Fibroblast of lung (primary cell): ENCODE results near the gene RPL19. TPM values are rescaled to one million over a fixed set of nuclear protein-coding genes. Genes with fewer than 3 reads are reported as not detected.

Experiments used
- DNase-seq, 2 donors: peaks; one replicate each; pipeline versions ENCODE4 v3.0.0 to v3.0.0-alpha.2; 2010; ENCODE audit warnings: low read depth in 2 of 2
- H2AFZ ChIP-seq: 2 replicates; pipeline ENCODE4 v1.5.1; 2012; ENCODE audit warnings: low read length, control low read depth, inconsistent platforms
- H3K27ac ChIP-seq: 2 replicates; pipeline ENCODE4 v1.5.1; 2011; ENCODE audit warnings: low read length, control low read depth; ENCODE audit not compliant: insufficient read depth
- H3K27me3 ChIP-seq: 2 replicates; pipeline ENCODE4 v1.5.1; 2011; ENCODE audit warnings: mild to moderate bottlenecking, low read length; ENCODE audit not compliant: control insufficient read depth, insufficient read depth
- H3K36me3 ChIP-seq: 2 replicates; pipeline ENCODE4 v1.5.1; 2011; ENCODE audit warnings: low read length; ENCODE audit not compliant: control insufficient read depth, insufficient read depth
- H3K4me1 ChIP-seq: 2 replicates; pipeline ENCODE4 v1.5.1; 2011; ENCODE audit warnings: low read length; ENCODE audit not compliant: control insufficient read depth, insufficient read depth; ENCODE audit errors: extremely low read depth
- H3K4me2 ChIP-seq: 2 replicates; pipeline ENCODE4 v1.5.1; 2011; ENCODE audit warnings: low read length, control low read depth; ENCODE audit not compliant: insufficient read depth; ENCODE audit errors: extremely low read depth
- H3K4me3 ChIP-seq, 4 experiments: fragments of 200-600 bp in 1 of 4; sonication (generic) in 1 of 4; replicated peaks in 1 of 4; 2 replicates each; pipeline ENCODE4 v1.5.1; 2011 to 2016; ENCODE audit warnings: low read length in 4 of 4, low read depth in 3 of 4, mild to moderate bottlenecking in 3 of 4, control low read depth in 2 of 4, inconsistent platforms in 1 of 4, mixed read lengths in 1 of 4; ENCODE audit not compliant: insufficient read depth in 1 of 4; ENCODE audit errors: control extremely low read depth in 1 of 4
- H3K79me2 ChIP-seq: 2 replicates; pipeline ENCODE4 v1.5.1; 2012; ENCODE audit warnings: mild to moderate bottlenecking, low read length, inconsistent platforms; ENCODE audit not compliant: control insufficient read depth, insufficient read depth
- H3K9ac ChIP-seq: 2 replicates; pipeline ENCODE4 v1.5.1; 2011; ENCODE audit warnings: mild to moderate bottlenecking, low read length, control low read depth; ENCODE audit not compliant: insufficient read depth
- H3K9me3 ChIP-seq: 2 replicates; pipeline ENCODE4 v1.5.1; 2012; ENCODE audit warnings: low read depth, low read length; ENCODE audit not compliant: control insufficient read depth, insufficient read depth
- H4K20me1 ChIP-seq: 2 replicates; pipeline ENCODE4 v1.5.1; 2011; ENCODE audit warnings: low read length; ENCODE audit not compliant: control insufficient read depth, insufficient read depth; ENCODE audit errors: extremely low read depth
- CTCF ChIP-seq, 2 donors: IDR thresholded peaks in 1 of 2; conservative IDR thresholded peaks in 1 of 2; 1 replicate in 1 of 2; 2 replicates in 1 of 2; pipeline ENCODE4 v1.5.1; 2011 to 2012; ENCODE audit warnings: low read length in 2 of 2, control low read depth in 1 of 2, inconsistent platforms in 1 of 2, low read depth in 1 of 2, mild to moderate bottlenecking in 1 of 2
- EZH2 ChIP-seq: IDR thresholded peaks from 2 replicates; pipeline ENCODE4 v1.5.1; 2012; ENCODE audit warnings: low read length, control low read depth, mild to moderate bottlenecking; ENCODE audit errors: missing control alignments
- polyA plus RNA-seq, 2 donors: library from polyadenylated mRNA; depleted of rRNA in 1 of 2; stranded (reverse) in 1 of 2; unstranded in 1 of 2; fragments of >200 nt; gene quantifications; 2 replicates each; pipeline ENCODE4 v1.2.1, GENCODE V29; 2011 to 2012; ENCODE audit warnings: missing spikeins in 1 of 2
- total RNA-seq: library from RNA; depleted of rRNA; stranded (reverse); fragments of >200 nt; gene quantifications from 2 replicates; pipeline ENCODE4 v1.2.1, GENCODE V29; 2014

RPL19 gene
- total and polyA plus RNA-seq, 2 donors (not counting 1 experiment from before 2014, with no cell fraction given) = 1,378 to 1,814 TPM

- no peak overlapping the region for H3K4me3 ChIP-seq
- TF ChIP-seq CTCF (conservative IDR thresholded peaks at IDR 0.05 in 1 of 2, IDR thresholded peaks at IDR 0.05 in 1 of 2; ENCODE audit: low read depth in 1 of 2, low read length in 2 of 2) (no peak), EZH2 (no peak)
- H3K9ac ChIP-seq = no peak overlapping the region
- no peak overlapping the region for H2AFZ ChIP-seq
- peaks cover 13% of the 10 kb centered on the region for H3K4me1 ChIP-seq
- H3K79me2 ChIP-seq = no peaks in the 10 kb centered on the region
- H3K9me3 ChIP-seq = no peaks in the 10 kb centered on the region
- H4K20me1 ChIP-seq = no peaks in the 10 kb centered on the region
- H3K4me2 ChIP-seq = no peak overlapping the region
- H3K27me3 ChIP-seq = peaks cover 5% of the 10 kb centered on the region
- peaks cover 6% of the 10 kb centered on the region for H3K36me3 ChIP-seq
- no peak for DNase-seq
- H3K27ac ChIP-seq = no peak overlapping the region
Measured at GRCh38 chr17:39208136-39208535, 8.1 kb downstream of the RPL19 start.

- Histone ChIP-seq H3K79me2 (no peaks in the 10 kb centered on the region), H3K27ac (no peak overlapping the region), H3K4me2 (peak overlapping the region; percentile 75), H3K36me3 (peaks cover 3% of the 10 kb centered on the region), H3K9ac (no peak overlapping the region), H3K9me3 (no peaks in the 10 kb centered on the region), H2AFZ (no peak overlapping the region), H4K20me1 (no peaks in the 10 kb centered on the region), H3K4me3 (no peak overlapping the region), H3K27me3 (peaks cover 5% of the 10 kb centered on the region), H3K4me1 (peaks cover 13% of the 10 kb centered on the region)
- TF ChIP-seq EZH2 (no peak), CTCF (conservative IDR thresholded peaks at IDR 0.05 in 1 of 2, IDR thresholded peaks at IDR 0.05 in 1 of 2; ENCODE audit: low read depth in 1 of 2, low read length in 2 of 2) (no peak)
- peak in 1 of 2 donors; percentile 27 for DNase-seq
Measured at GRCh38 chr17:39208893-39209292, 8.8 kb downstream of the RPL19 start.

- Histone ChIP-seq H3K9me3 (no peaks in the 10 kb centered on the region), H3K4me1 (peaks cover 13% of the 10 kb centered on the region), H3K27me3 (peaks cover 5% of the 10 kb centered on the region), H2AFZ (peak overlapping the region; percentile 62), H3K79me2 (no peaks in the 10 kb centered on the region), H3K27ac (no peak overlapping the region), H3K4me3 (peak overlapping the region in 3 of 4 experiments; percentile 28 to 51 (median 39)), H4K20me1 (no peaks in the 10 kb centered on the region), H3K9ac (peak overlapping the region; percentile 5), H3K4me2 (peak overlapping the region; percentile 75), H3K36me3 (peaks cover 2% of the 10 kb centered on the region)
- peak; percentile 35 to 77 for DNase-seq
- no peak for TF ChIP-seq EZH2
- no peak for TF ChIP-seq CTCF (conservative IDR thresholded peaks at IDR 0.05 in 1 of 2, IDR thresholded peaks at IDR 0.05 in 1 of 2; ENCODE audit: low read depth in 1 of 2, low read length in 2 of 2)
Measured at GRCh38 chr17:39209317-39210092, 9.4 kb downstream of the RPL19 start.
